HepG2 (cell line): ENCODE results near the gene KATNB1. TPM values are rescaled to one million over a fixed set of nuclear protein-coding genes. Genes with fewer than 3 reads are reported as not detected.

Experiments used
- CCDC6 ChIP-seq: sonication (generic); formaldehyde crosslinking; IDR thresholded peaks from 2 replicates; pipeline ENCODE4 v1.8.1; 2022; ENCODE audit warnings: mild to moderate bottlenecking, missing genetic modification reagents, moderate library complexity
- ETV5 ChIP-seq: IDR thresholded peaks from 2 replicates; pipeline ENCODE4 v1.6.1; 2018; ENCODE audit warnings: missing biosample characterization, missing genetic modification reagents, inconsistent platforms, borderline replicate concordance
- GMEB1 ChIP-seq: sonication (generic); formaldehyde crosslinking; IDR thresholded peaks from 2 replicates; pipeline ENCODE4 v1.5.1; 2020; ENCODE audit warnings: missing genetic modification reagents, mild to moderate bottlenecking, borderline replicate concordance
- GMEB2 ChIP-seq: IDR thresholded peaks from 2 replicates; pipeline ENCODE4 v1.6.1; 2016; ENCODE audit warnings: missing biosample characterization, missing genetic modification reagents, low read depth
- HMG20A ChIP-seq: IDR thresholded peaks from 2 replicates; pipeline ENCODE4 v1.6.1; 2016; ENCODE audit warnings: borderline replicate concordance
- MAFF ChIP-seq: IDR thresholded peaks from 2 replicates; pipeline ENCODE4 v1.6.1; 2011; ENCODE audit warnings: low read depth, low read length, improper control_type of control experiment
- MBNL3 ChIP-seq: fragments of 250-450 bp; sonication (Bioruptor Pico); conservative IDR thresholded peaks from 2 replicates; pipeline ENCODE4 v1.8.0; 2022; ENCODE audit warnings: mild to moderate bottlenecking, inconsistent platforms
- MXD1 ChIP-seq: sonication (generic); formaldehyde crosslinking; IDR thresholded peaks from 2 replicates; pipeline ENCODE4 v1.4.0; 2020; ENCODE audit warnings: mild to moderate bottlenecking, missing genetic modification reagents
- NCOR1 ChIP-seq: fragments of 200-600 bp; sonication (generic); IDR thresholded peaks from 2 replicates; pipeline ENCODE4 v1.7.0; 2017; ENCODE audit warnings: antibody characterized with exemption, low read length, borderline replicate concordance
- NRL ChIP-seq: sonication (generic); formaldehyde crosslinking; IDR thresholded peaks from 2 replicates; pipeline ENCODE4 v1.5.0; 2020; ENCODE audit warnings: missing genetic modification reagents, mild to moderate bottlenecking, moderate library complexity, borderline replicate concordance
- POLR2A ChIP-seq, 2 experiments: IDR thresholded peaks; 2 replicates each; pipeline ENCODE4 v1.6.1; 2011; ENCODE audit warnings: low read depth in 2 of 2, low read length in 2 of 2, mild to moderate bottlenecking in 1 of 2, moderate library complexity in 1 of 2; ENCODE audit not compliant: insufficient read depth in 1 of 2
- PRDM10 ChIP-seq: sonication (generic); formaldehyde crosslinking; IDR thresholded peaks from 2 replicates; pipeline ENCODE4 v1.4.0; 2020; ENCODE audit warnings: low read depth, missing genetic modification reagents
- RCOR2 ChIP-seq: IDR thresholded peaks from 2 replicates; pipeline ENCODE4 v1.6.1; 2016; ENCODE audit warnings: missing biosample characterization, missing genetic modification reagents
- SMAD9 ChIP-seq: sonication (generic); formaldehyde crosslinking; IDR thresholded peaks from 2 replicates; pipeline ENCODE4 v1.5.1; 2020; ENCODE audit warnings: mild to moderate bottlenecking, missing genetic modification reagents
- THYN1 ChIP-seq: sonication (generic); formaldehyde crosslinking; IDR thresholded peaks from 2 replicates; pipeline ENCODE4 v1.8.1; 2023; ENCODE audit warnings: low read depth, mild to moderate bottlenecking, moderate library complexity, missing genetic modification reagents, borderline replicate concordance
- ZNF138 ChIP-seq: sonication (generic); formaldehyde crosslinking; IDR thresholded peaks from 2 replicates; pipeline ENCODE4 v1.5.0; 2020; ENCODE audit warnings: mild to moderate bottlenecking, low read depth, missing genetic modification reagents
- ZNF264 ChIP-seq: sonication (generic); formaldehyde crosslinking; IDR thresholded peaks from 2 replicates; pipeline ENCODE4 v1.4.0; 2020; ENCODE audit warnings: missing genetic modification reagents
- ZNF430 ChIP-seq: sonication (generic); formaldehyde crosslinking; IDR thresholded peaks from 2 replicates; pipeline ENCODE4 v1.9.0; 2021; ENCODE audit warnings: mild to moderate bottlenecking, missing genetic modification reagents
- ZNF557 ChIP-seq: sonication (generic); formaldehyde crosslinking; IDR thresholded peaks from 2 replicates; pipeline ENCODE4 v1.4.0; 2020; ENCODE audit warnings: missing genetic modification reagents
- ZNF841 ChIP-seq: sonication (generic); formaldehyde crosslinking; IDR thresholded peaks from 2 replicates; pipeline ENCODE4 v1.8.1; 2023; ENCODE audit warnings: missing genetic modification reagents, borderline replicate concordance
- polyA plus RNA-seq, 8 experiments: library from polyadenylated mRNA; depleted of rRNA in 3 of 8; stranded (reverse) in 7 of 8; unstranded in 1 of 8; fragments of >200 nt; fragmentation: Illumina TruSeq in 4 of 8; extraction: Trizol in 4 of 8; gene quantifications; 2 replicates each; pipeline versions ENCODE4 v1.2.1 to v1.2.3, GENCODE V29; 2011 to 2016; ENCODE audit warnings: low read depth in 4 of 8, missing spikeins in 1 of 8, mixed read lengths in 1 of 8; ENCODE audit not compliant: insufficient read depth in 1 of 8
- total RNA-seq, 5 experiments: library from RNA; depleted of rRNA; stranded (reverse); fragments of >200 nt; fragmentation: Illumina TruSeq; extraction: Trizol; gene quantifications; 2 replicates each; pipeline ENCODE4 v1.2.3, GENCODE V29; 2016; ENCODE audit warnings: low read depth in 1 of 5

The KATNB1 gene
- total and polyA plus RNA-seq, 2 of the 13 experiments (the other 11 are each of a cell fraction or from before 2014, with no cell fraction given) = 31.5 to 43.5 TPM

- peak; percentile 79; the same call in 1 of the 2 replicates for TF ChIP-seq PRDM10
- 0 out of 2 replicates have a peak, but pooled peaks have one; percentile 33 for TF ChIP-seq MAFF
- TF ChIP-seq ZNF138 (CRISPR knock-in tag) = 0 out of 2 replicates have a peak, but pooled peaks have one; percentile 35
- TF ChIP-seq THYN1 (CRISPR knock-in tag) = no peak
- no peak for TF ChIP-seq GMEB2 (CRISPR knock-in tag)
- TF ChIP-seq NCOR1 = peak; percentile 91
- no peak for TF ChIP-seq MXD1 (CRISPR knock-in tag)
- peak; percentile 11; the same call in 1 of the 2 replicates for TF ChIP-seq GMEB1
- TF ChIP-seq POLR2A (IDR thresholded peaks at IDR 0.05; ENCODE audit: insufficient read depth in 1 of 2, low read depth in 2 of 2, low read length in 2 of 2) = peak; percentile 51 to 72; a peak in 3 of 4 replicates
- no peak for TF ChIP-seq ZNF841
- TF ChIP-seq CCDC6 (CRISPR knock-in tag) = peak; percentile 70
- peak; percentile 71; the same call in 1 of the 2 replicates for TF ChIP-seq ZNF430 (CRISPR knock-in tag)
- 0 out of 2 replicates have a peak, but pooled peaks have one; percentile 85 for TF ChIP-seq MBNL3
- TF ChIP-seq SMAD9 (CRISPR knock-in tag) = no peak
- TF ChIP-seq ZNF557 (CRISPR knock-in tag) = 0 out of 2 replicates have a peak, but pooled peaks have one; percentile 2
- TF ChIP-seq RCOR2 (CRISPR knock-in tag) = peak; percentile 100
- TF ChIP-seq NRL (CRISPR knock-in tag) = no peak
- TF ChIP-seq ETV5 (CRISPR knock-in tag) = peak; percentile 87
- TF ChIP-seq ZNF264 (CRISPR knock-in tag) = no peak
- peak; percentile 43; the same call in 1 of the 2 replicates for TF ChIP-seq HMG20A (CRISPR knock-in tag)
Observed at GRCh38 chr16:57781741-57782606, 46.4 kb downstream of the KATNB1 start (continued).
